Measurements from ENCODE around the gene SPOCD1.
"Not testable (repeated sequence)": the region's sequence is repeated elsewhere in the genome, so short reads cannot be mapped to it uniquely, and the experiment has no call there.

Gene SPOCD1

DNA sequence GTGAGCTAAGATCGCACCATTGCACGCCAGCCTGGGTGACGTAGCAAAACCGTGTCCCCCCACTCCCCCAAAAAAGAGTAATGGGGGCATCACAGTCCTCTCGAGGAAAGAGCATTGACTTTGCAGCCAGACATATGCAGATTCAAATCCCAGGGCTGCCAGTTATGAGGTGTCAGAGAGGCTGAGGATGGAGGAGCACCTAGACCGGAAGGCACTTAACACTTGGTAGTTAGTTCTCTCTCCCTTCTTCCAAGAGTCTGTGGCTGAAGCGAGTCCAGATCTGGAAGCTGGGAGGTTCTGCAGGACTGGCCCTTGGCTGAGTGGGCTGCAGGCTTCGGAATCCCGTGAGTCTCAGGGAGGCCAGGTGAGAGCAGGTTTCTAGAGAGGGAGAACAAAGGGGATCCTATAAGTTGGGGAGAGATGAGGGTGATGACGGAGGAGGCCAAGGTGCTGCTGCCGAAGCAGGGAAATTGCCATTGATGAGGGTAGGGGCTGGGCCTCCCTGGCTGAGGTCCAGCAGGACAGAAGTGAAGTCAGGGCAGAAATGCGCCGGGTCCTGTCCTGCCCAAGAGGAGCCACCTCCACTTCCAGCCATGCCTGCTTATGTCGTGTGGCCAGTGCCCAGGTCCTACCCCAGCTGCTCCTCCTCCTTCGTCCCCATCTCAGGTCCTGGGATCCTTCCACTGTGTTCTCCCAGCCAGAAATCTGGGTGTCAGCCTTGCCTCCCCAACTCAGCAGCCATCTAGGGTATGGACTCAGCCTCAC is 13.3 kb upstream of the SPOCD1 start:
- DNase-seq, result no peak

DNA sequence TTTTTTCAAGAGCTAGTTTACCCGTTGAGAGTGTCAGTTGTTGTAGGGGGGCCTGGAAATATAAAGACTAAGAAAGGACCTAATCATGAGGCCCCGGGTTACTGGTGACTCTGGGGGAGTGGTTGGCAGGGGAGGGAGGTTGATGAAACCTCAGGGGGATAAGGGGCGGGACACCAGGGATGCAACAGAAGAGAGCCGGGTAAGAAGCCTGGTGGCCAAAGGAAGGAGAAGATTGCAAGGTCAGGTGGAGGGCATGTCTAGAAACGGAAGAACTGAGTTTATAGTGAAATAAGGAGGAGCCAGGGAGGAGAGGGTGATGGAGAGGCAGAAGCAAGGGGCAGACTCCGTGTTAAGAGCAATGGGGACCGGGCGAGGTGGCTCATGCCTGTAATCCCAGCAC is 12.5 kb upstream of the SPOCD1 start:
- DNase-seq, result no peak

GRCh38 chr1:31823780-31824179 is 8.0 kb upstream of the SPOCD1 start:
- DNase-seq, result no peak

- no peak for DNase-seq
These were observed 6.9 kb upstream of the SPOCD1 start for GRCh38 chr1:31822766-31823165.

- DNase-seq, result not testable (repeated sequence)
These were observed 4.4 kb upstream of the SPOCD1 start for GRCh38 chr1:31820196-31820595.

DNA sequence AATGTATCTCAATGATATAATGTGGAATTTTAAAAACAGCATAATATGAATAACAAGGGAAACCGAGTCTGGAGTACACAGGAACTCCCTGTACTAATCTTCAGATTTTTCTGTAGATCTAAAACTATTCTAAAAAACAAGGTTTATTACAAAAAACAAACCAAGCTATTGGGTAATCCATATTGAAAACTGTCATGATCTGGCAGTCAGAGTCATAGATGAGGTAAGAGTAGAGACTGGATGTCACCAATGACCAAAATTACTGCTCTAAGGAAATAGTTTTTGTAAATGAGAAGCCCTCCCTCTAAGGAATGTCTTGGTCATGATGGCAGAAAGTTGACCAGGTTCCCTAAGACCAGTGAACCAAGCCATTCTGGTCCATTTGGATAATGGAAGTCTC is 2.4 kb upstream of the SPOCD1 start:
- no peak for DNase-seq

GRCh38 chr1:31816947-31817346 is 1.1 kb upstream of the SPOCD1 start:
- not testable (repeated sequence) for DNase-seq

GRCh38 chr1:31816501-31816900 is 679 bp upstream of the SPOCD1 start:
- DNase-seq, result not testable (repeated sequence)

- DNase-seq, result no peak
These were observed 546 bp downstream of the SPOCD1 start for GRCh38 chr1:31815307-31815645.

DNA sequence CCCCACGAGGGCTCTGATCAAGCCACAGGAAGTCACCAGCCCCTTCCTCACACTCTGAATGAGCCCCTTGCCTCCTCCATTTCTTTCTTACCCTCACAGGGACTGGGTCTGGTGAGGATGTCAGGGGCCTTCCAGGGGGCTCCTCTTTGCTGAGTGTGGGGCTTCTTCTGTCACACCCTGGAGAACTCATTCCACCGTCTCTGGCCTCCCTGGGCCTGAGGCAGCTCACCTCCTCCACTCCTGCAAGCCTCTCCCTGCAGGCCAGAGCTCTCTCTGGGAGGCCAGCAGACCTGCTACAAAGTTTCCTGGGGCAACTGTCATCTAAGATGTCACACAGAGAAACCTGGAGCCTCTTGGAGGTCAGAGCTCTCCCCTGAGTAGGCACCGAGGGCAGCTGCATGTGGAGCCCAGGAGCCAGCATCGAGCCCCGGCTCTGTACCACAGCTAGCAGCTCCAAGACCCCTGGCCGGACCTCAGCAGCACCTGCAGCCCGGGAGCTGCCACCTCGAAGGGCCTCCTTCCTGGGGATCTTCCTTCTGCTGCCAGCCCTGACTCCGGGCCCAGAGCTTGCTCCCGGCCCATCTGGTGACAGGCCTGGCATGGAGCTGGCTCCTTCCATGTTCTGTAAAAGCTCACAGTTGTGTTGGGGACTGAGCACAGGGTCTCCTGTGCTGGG is 1.1 kb downstream of the SPOCD1 start:
- DNase-seq, result no peak

GRCh38 chr1:31814041-31814511 is 1.7 kb downstream of the SPOCD1 start:
- DNase-seq, result no peak

- no peak for DNase-seq
These were observed 3.5 kb downstream of the SPOCD1 start for GRCh38 chr1:31812158-31812829.

DNA sequence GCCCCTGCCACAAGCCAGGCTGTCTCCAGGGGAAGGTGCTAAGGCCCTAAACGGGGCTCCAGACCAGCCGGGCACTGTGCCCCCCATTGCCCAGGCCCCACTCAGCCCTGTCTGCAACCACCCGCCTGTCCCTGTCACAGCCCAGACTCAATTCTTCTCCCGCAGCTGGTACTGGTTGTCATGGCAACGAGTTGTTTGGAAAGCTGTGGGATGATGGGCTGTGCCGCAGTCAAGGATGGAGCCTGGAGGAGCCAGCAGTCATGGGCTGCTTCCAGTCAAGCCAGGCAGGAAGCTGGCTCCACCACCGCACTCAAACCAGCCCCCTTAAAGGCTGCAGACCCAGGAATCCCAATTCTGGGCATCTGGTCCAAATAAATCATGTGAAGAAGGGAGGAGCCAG is 4.2 kb downstream of the SPOCD1 start:
- no peak for DNase-seq

- DNase-seq, result no peak
These were observed 6.1 kb downstream of the SPOCD1 start for GRCh38 chr1:31809698-31810097.

DNA sequence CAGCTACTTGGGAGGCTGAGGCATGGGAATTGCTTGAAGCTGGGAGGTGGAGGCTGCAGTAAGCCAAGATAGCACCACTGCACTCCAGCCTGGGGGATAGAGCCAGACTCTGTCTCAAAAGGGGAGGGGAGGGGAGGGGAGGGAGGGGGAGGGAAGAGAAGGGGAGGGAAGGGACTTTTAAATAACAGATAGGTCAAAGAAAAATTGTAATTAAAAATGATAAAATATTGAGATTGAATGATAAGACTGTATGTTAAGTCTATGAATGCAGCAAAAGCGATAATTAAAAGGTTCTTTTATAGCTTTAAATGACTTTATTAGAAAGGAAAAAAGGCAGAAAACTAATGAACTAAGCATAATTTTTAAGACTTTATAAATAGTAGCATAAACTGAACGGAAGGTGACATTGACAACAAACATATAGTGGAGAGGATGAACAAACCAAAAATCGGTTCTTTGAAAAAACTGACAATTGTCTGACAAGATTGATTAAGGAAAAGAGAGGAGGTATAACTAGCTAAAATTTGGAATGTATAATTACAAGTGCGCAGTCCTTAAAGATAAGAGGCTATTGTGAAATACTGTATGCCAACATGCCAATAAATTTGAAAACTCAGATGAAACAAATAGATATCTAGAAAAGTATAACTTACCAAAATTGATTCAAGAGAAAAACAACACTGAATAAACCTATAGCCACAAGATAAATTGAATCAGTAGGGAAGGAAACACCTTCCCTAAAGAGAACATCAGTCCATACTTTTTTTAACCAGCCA is 8.4 kb downstream of the SPOCD1 start:
- DNase-seq, result no peak

- DNase-seq, result no peak
These were observed 10.5 kb downstream of the SPOCD1 start for GRCh38 chr1:31805318-31805717.

DNA sequence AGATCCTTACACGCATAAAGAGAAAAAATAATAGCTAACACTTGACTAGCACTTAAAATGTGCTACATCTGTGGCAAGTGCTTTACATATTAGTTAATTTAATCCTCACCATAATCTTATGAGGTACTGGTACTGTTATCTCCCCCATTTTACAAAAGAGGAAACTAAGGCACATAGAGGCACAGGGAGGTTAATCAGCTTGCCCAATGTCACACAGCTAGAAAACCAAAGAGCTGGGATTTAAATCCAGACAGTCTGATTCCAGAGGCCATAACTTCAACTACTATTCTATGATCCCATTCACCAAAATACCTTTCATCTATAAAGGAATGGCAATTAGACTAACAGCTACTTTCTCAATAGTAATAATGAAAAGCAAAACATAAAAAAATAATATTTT is 11.7 kb downstream of the SPOCD1 start:
- DNase-seq, result no peak

DNA sequence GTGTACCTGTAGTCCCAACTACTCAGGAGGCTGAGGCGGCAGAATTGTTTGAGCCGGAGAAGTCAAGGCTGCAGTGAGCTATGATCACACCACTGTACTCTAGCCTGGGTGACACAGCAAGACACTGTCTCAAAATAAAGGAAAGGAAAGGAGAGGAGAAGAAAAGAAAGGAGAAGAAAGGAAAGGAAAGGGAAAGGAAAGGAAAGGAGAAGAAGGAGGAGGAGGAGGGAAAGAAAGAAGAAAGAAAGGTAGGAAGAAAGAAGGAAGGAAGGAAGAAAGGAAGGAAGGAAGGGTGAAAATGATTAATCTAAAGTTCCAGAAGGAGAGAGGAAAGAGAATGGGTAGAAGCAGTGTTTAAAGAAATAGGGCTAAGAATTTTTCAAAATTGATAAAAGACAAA is 12.2 kb downstream of the SPOCD1 start:
- no peak for DNase-seq

DNA sequence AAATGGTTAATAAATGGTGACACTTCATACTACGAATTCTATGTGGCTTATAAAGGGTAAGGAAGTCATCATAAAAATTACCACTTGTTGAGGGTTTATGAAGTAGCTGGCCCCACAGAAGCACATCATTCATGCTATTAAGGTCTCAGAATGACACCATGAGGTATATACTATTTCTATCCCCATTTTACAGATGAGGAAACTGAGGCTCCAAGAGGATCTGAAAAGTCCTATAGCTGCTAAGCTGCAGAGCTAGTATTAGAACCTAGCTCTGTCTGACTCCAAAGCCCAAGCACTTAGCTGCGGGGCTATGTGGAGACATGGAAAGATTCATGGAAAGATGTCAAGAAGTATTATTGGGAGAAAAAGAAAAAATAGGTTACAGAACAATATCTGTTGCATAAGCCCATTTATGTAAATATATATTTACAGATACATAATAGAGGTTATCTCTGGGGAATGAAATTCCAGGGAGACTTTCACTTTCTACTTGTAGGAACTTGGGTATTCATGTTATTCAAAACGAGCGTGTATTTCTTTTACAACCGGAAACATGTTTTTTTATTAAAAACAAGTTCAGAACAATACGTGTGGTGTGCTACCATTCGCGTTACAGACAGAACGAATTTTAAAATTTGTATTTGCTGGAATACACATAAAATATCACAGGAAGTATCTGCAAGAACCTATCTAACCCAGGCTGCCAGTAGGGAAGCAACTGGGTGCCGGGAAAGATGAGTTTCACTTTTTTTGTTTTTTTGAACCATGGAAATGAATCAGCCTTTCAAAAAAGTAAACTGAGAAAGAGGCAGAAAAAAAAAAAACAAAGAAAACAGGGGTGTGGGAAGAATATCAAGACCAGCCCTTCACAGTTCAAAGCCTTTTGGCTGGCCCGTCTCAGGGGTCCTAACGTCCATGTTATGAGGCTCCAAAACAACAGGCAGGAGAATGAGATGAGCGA is 13.4 kb downstream of the SPOCD1 start:
- no peak for DNase-seq

- DNase-seq, result no peak
These were observed 14.4 kb downstream of the SPOCD1 start for GRCh38 chr1:31801458-31801857.

GRCh38 chr1:31800674-31800967 is 15.2 kb downstream of the SPOCD1 start:
- DNase-seq, result no peak
